HepG2 (cell line): Measurements from ENCODE around the gene GPBP1. TPM values are rescaled to one million over a fixed set of nuclear protein-coding genes. Genes with fewer than 3 reads are reported as not detected.

ENCODE experiments used
- ATAC-seq: fragments of 200-7000 bp; cut with Tn5 transposase; 3 replicates; pipeline ENCODE4 v1.9.1; 2020; ENCODE audit warnings: mild to moderate bottlenecking, moderate library complexity
- BruUV-seq: library from RNA; stranded (reverse); fragments of 400-500 nt; replicated peaks from 2 replicates; lab custom pipeline; 2021; lab: Mats Ljungman, UMichigan
- CTCF ChIA-PET: fragments of 300-600 bp; formaldehyde crosslinking; extraction: SDS; loops from one replicate; lab custom pipeline; 2021; ENCODE audit warnings: low total read pairs, inconsistent platforms, low intra/inter-chr PET ratio; lab: Yijun Ruan, JAX
- POLR2A ChIA-PET: fragments of 350-600 bp; sonication (Branson Sonifier 250); formaldehyde crosslinking; loops from one replicate; lab custom pipeline; 2020; ENCODE audit warnings: antibody characterized with exemption, inconsistent platforms; lab: Yijun Ruan, JAX
- DNase-seq: peaks from one replicate; pipeline ENCODE4 v3.0.0-alpha.2; 2015; ENCODE audit warnings: low spot score
- FAIRE-seq: peaks from 3 replicates; lab custom pipeline; 2011; peaks lifted over from hg19 to GRCh38; lab: Jason Lieb, UNC
- H2AFZ ChIP-seq: one replicate; pipeline ENCODE4 v1.6.1; 2011; ENCODE audit warnings: low read length, inconsistent platforms
- H3K27ac ChIP-seq: fragments of 300-600 bp; 3 replicates; pipeline ENCODE4 v1.8.0; 2011; ENCODE audit warnings: mixed run types, mild to moderate bottlenecking, mixed read lengths, low read length, inconsistent platforms; ENCODE audit not compliant: insufficient read depth; ENCODE audit errors: extremely low read length
- H3K27me3 ChIP-seq, 2 experiments: fragments of 200-600 bp in 1 of 2; 2 replicates in 1 of 2; 3 replicates in 1 of 2; pipeline versions ENCODE4 v1.6.0 to v1.8.0; 2011; ENCODE audit warnings: low read length in 2 of 2, mild to moderate bottlenecking in 2 of 2, moderate library complexity in 2 of 2, inconsistent platforms in 1 of 2; ENCODE audit not compliant: insufficient read depth in 2 of 2, control insufficient read depth in 1 of 2
- H3K36me3 ChIP-seq, 2 experiments: fragments of 200-600 bp in 1 of 2; replicated peaks in 1 of 2; 2 replicates in 1 of 2; 3 replicates in 1 of 2; pipeline versions ENCODE4 v1.5.1 to v1.8.0; 2011; ENCODE audit warnings: low read length in 2 of 2, inconsistent platforms in 1 of 2; ENCODE audit not compliant: insufficient read depth in 2 of 2, control insufficient read depth in 1 of 2
- H3K4me1 ChIP-seq: 2 replicates; pipeline ENCODE4 v1.5.1; 2012; ENCODE audit warnings: low read length, inconsistent platforms; ENCODE audit not compliant: insufficient read depth
- H3K4me2 ChIP-seq: 2 replicates; pipeline ENCODE4 v1.6.0; 2011; ENCODE audit warnings: low read depth, low read length, inconsistent platforms
- H3K4me3 ChIP-seq, 3 experiments: fragments of 200-600 bp in 1 of 3; sonication (generic), shearing (Covaris generic) in 1 of 3; replicated peaks in 1 of 3; 2 replicates each; pipeline ENCODE4 v1.5.1; 2011 to 2016; ENCODE audit warnings: low read length in 3 of 3, inconsistent platforms in 2 of 3, low read depth in 2 of 3, mild to moderate bottlenecking in 2 of 3, control low read depth in 1 of 3, mixed read lengths in 1 of 3; ENCODE audit not compliant: insufficient read depth in 1 of 3
- H3K79me2 ChIP-seq: one replicate; pipeline ENCODE4 v1.6.1; 2011; ENCODE audit warnings: low read length, inconsistent platforms; ENCODE audit not compliant: insufficient read depth
- H3K9ac ChIP-seq: 2 replicates; pipeline ENCODE4 v1.6.0; 2011; ENCODE audit warnings: mild to moderate bottlenecking, low read depth, low read length, inconsistent platforms; ENCODE audit not compliant: insufficient read depth
- H3K9me3 ChIP-seq: 2 replicates; pipeline ENCODE4 v1.5.1; 2012; ENCODE audit warnings: mild to moderate bottlenecking, low read length
- H4K20me1 ChIP-seq: 2 replicates; pipeline ENCODE4 v1.6.0; 2011; ENCODE audit warnings: inconsistent platforms, mild to moderate bottlenecking, low read length, moderate library complexity; ENCODE audit not compliant: insufficient read depth
- ATF1 ChIP-seq: IDR thresholded peaks from 2 replicates; pipeline ENCODE4 v1.6.1; 2016; ENCODE audit warnings: mild to moderate bottlenecking, control low read depth
- HDAC1 ChIP-seq: sonication (generic); formaldehyde crosslinking; IDR thresholded peaks from 2 replicates; pipeline ENCODE4 v1.5.1; 2020; ENCODE audit warnings: mild to moderate bottlenecking, missing genetic modification reagents
- MED13 ChIP-seq: sonication (generic); formaldehyde crosslinking; IDR thresholded peaks from 2 replicates; pipeline ENCODE4 v1.5.0; 2020; ENCODE audit warnings: missing genetic modification reagents
- NFE2L2 ChIP-seq: fragments of 150-350 bp; IDR thresholded peaks from 2 replicates; pipeline ENCODE4 v1.6.1; 2014; ENCODE audit warnings: low read length
- RAD21 ChIP-seq: fragments of 450-650 bp; formaldehyde crosslinking; IDR thresholded peaks from 2 replicates; pipeline ENCODE4 v1.5.0; 2020; ENCODE audit warnings: mild to moderate bottlenecking
- RXRB ChIP-seq: IDR thresholded peaks from 2 replicates; pipeline ENCODE4 v1.6.1; 2016; ENCODE audit warnings: borderline replicate concordance, missing genetic modification reagents, missing compliant biosample characterization
- ZNF75D ChIP-seq: sonication (generic); formaldehyde crosslinking; IDR thresholded peaks from 2 replicates; pipeline ENCODE4 v1.8.1; 2023; ENCODE audit warnings: missing genetic modification reagents, mild to moderate bottlenecking, borderline replicate concordance
- ZNF781 ChIP-seq: sonication (generic); formaldehyde crosslinking; IDR thresholded peaks from 2 replicates; pipeline ENCODE4 v1.5.1; 2020; ENCODE audit warnings: borderline replicate concordance, mild to moderate bottlenecking, missing genetic modification reagents; ENCODE audit errors: not compliant biosample characterization
- WGBS: methylation state at CpG from one replicate; pipeline ENCODE4 v1.1.6; 2017; ENCODE audit warnings: low lambda C conversion rate; 5-methylcytosine and 5-hydroxymethylcytosine counted together
- in situ Hi-C: cut with HindIII; loops from 2 replicates; pipeline ENCODE4 v1.10.0; 2017; ENCODE audit warnings: low pct_unique_long_range_greater_than_20kb; ENCODE audit not compliant: extremely low pct_ligation_motif_present
- intact Hi-C: fragments of 100-400 bp; cut with micrococcal nuclease; formaldehyde crosslinking; loops from one replicate; pipeline ENCODE4 v1.10.0; 2022; ENCODE audit not compliant: unreplicated experiment
- polyA plus RNA-seq, 8 experiments: library from polyadenylated mRNA; depleted of rRNA in 3 of 8; stranded (reverse) in 7 of 8; unstranded in 1 of 8; fragments of >200 nt; fragmentation: Illumina TruSeq in 4 of 8; extraction: Trizol in 4 of 8; gene quantifications; 2 replicates each; pipeline versions ENCODE4 v1.2.1 to v1.2.3, GENCODE V29; 2011 to 2016; ENCODE audit warnings: low read depth in 4 of 8, missing spikeins in 1 of 8, mixed read lengths in 1 of 8; ENCODE audit not compliant: insufficient read depth in 1 of 8
- total RNA-seq, 5 experiments: library from RNA; depleted of rRNA; stranded (reverse); fragments of >200 nt; fragmentation: Illumina TruSeq; extraction: Trizol; gene quantifications; 2 replicates each; pipeline ENCODE4 v1.2.3, GENCODE V29; 2016; ENCODE audit warnings: low read depth in 1 of 5
- TF ChIP-seq, protein P1 (sequence below): sonication (generic); formaldehyde crosslinking; IDR thresholded peaks from 2 replicates; pipeline ENCODE4 v1.9.0; 2021; ENCODE audit warnings: mild to moderate bottlenecking, missing genetic modification reagents
- TF ChIP-seq, protein P2 (sequence below): IDR thresholded peaks from 2 replicates; pipeline ENCODE4 v1.6.1; 2016; ENCODE audit warnings: low read depth, control low read depth

Gene GPBP1
- total and polyA plus RNA-seq, 2 of the 13 experiments (the other 11 are each of a cell fraction or from before 2014, with no cell fraction given) = 27.1 to 72.2 TPM

DNA sequence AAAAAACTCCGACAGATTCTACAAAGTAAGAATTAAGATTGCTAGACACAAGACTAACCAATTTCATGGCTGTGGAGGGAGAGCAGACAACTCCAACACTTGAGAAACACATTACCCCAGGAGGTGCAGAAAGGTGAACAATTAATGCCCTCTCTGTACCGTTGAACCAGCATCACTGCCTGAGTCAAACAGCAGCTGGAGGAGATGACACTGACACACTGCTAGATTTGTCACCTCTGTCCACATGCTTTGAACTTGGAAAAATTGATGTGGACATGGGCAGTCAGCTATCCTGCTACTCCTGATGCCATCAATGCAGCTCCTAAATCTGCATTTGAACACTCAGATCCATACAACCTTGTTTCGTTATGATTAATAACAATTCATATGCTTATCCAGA lies 51.7 kb downstream of the GPBP1 start (continued):
- TF ChIP-seq, protein P1, sequence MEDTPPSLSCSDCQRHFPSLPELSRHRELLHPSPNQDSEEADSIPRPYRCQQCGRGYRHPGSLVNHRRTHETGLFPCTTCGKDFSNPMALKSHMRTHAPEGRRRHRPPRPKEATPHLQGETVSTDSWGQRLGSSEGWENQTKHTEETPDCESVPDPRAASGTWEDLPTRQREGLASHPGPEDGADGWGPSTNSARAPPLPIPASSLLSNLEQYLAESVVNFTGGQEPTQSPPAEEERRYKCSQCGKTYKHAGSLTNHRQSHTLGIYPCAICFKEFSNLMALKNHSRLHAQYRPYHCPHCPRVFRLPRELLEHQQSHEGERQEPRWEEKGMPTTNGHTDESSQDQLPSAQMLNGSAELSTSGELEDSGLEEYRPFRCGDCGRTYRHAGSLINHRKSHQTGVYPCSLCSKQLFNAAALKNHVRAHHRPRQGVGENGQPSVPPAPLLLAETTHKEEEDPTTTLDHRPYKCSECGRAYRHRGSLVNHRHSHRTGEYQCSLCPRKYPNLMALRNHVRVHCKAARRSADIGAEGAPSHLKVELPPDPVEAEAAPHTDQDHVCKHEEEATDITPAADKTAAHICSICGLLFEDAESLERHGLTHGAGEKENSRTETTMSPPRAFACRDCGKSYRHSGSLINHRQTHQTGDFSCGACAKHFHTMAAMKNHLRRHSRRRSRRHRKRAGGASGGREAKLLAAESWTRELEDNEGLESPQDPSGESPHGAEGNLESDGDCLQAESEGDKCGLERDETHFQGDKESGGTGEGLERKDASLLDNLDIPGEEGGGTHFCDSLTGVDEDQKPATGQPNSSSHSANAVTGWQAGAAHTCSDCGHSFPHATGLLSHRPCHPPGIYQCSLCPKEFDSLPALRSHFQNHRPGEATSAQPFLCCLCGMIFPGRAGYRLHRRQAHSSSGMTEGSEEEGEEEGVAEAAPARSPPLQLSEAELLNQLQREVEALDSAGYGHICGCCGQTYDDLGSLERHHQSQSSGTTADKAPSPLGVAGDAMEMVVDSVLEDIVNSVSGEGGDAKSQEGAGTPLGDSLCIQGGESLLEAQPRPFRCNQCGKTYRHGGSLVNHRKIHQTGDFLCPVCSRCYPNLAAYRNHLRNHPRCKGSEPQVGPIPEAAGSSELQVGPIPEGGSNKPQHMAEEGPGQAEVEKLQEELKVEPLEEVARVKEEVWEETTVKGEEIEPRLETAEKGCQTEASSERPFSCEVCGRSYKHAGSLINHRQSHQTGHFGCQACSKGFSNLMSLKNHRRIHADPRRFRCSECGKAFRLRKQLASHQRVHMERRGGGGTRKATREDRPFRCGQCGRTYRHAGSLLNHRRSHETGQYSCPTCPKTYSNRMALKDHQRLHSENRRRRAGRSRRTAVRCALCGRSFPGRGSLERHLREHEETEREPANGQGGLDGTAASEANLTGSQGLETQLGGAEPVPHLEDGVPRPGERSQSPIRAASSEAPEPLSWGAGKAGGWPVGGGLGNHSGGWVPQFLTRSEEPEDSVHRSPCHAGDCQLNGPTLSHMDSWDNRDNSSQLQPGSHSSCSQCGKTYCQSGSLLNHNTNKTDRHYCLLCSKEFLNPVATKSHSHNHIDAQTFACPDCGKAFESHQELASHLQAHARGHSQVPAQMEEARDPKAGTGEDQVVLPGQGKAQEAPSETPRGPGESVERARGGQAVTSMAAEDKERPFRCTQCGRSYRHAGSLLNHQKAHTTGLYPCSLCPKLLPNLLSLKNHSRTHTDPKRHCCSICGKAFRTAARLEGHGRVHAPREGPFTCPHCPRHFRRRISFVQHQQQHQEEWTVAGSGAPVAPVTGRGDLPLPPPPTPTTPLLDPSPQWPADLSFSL (CRISPR knock-in tag) = no peak
- TF ChIP-seq HDAC1 (CRISPR knock-in tag) = no peak
- TF ChIP-seq ATF1 (CRISPR knock-in tag) = no peak
- TF ChIP-seq MED13 (CRISPR knock-in tag) = no peak
- TF ChIP-seq NFE2L2 = no peak

DNA sequence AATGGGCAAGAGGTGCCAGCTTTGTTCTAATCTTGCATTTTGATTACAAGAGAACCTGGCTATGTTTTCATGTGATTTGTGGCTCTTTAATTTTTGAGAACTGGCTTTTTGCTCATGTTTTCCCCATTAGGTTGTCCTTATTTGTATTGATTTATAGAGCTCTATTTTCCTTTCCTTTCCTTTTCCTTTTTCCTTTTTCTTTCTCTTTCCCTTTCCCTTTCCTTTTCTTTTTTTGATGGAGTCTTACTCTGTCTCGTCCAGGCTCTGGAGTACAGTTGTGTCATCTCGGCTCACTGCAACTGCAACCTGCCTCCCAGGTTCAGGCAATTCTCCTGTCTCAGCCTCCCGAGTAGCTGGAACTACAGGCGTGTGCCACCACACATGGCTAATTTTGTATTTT lies 55.5 kb downstream of the GPBP1 start:
- Histone ChIP-seq H3K4me1 (no peaks in the 10 kb centered on the region), H3K79me2 (peaks cover 26% of the 10 kb centered on the region), H3K36me3 (peaks cover 12 to 57% of the 10 kb centered on the region in 2 experiments), H3K4me3 (no peak overlapping the region), H3K9ac (no peak overlapping the region), H3K27ac (no peak overlapping the region), H3K9me3 (no peaks in the 10 kb centered on the region), H2AFZ (no peak overlapping the region), H4K20me1 (peaks cover 10% of the 10 kb centered on the region; the same call in 1 of the 2 replicates), H3K27me3 (no peaks in the 10 kb centered on the region), H3K4me2 (no peak overlapping the region)
- no peak for FAIRE-seq
- POLR2A ChIA-PET = no interaction called here
- TF ChIP-seq, protein P2, sequence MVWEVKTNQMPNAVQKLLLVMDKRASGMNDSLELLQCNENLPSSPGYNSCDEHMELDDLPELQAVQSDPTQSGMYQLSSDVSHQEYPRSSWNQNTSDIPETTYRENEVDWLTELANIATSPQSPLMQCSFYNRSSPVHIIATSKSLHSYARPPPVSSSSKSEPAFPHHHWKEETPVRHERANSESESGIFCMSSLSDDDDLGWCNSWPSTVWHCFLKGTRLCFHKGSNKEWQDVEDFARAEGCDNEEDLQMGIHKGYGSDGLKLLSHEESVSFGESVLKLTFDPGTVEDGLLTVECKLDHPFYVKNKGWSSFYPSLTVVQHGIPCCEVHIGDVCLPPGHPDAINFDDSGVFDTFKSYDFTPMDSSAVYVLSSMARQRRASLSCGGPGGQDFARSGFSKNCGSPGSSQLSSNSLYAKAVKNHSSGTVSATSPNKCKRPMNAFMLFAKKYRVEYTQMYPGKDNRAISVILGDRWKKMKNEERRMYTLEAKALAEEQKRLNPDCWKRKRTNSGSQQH (CRISPR knock-in tag) = no peak
- TF ChIP-seq ZNF75D (CRISPR knock-in tag) (no peak), ZNF781 (CRISPR knock-in tag) (no peak), RXRB (no peak), RAD21 (CRISPR knock-in tag) (no peak)
- no peak for ATAC-seq
- no peak for DNase-seq
- CTCF ChIA-PET = no interaction called here
- in situ Hi-C loops = no loop called here
- intact Hi-C loops = no loop called here
- BruUV-seq = no TSS peak
- WGBS = 97% methylated on average over 4 of the region's 4 CpGs
